PC-9 (cell line): ENCODE measurements around the gene PIK3C2G.

Source experiments
- EZH2 ChIP-seq: fragments of 200-600 bp; sonication (generic); IDR thresholded peaks from 2 replicates; pipeline ENCODE4 v1.8.0; 2017; ENCODE audit warnings: antibody characterized with exemption, low read depth
- TF ChIP-seq, protein P1 (sequence below): fragments of 200-600 bp; sonication (generic); conservative IDR thresholded peaks from 2 replicates; pipeline ENCODE4 v1.6.1; 2017; ENCODE audit warnings: mixed run types, antibody characterized with exemption, mild to moderate bottlenecking, moderate library complexity

DNA sequence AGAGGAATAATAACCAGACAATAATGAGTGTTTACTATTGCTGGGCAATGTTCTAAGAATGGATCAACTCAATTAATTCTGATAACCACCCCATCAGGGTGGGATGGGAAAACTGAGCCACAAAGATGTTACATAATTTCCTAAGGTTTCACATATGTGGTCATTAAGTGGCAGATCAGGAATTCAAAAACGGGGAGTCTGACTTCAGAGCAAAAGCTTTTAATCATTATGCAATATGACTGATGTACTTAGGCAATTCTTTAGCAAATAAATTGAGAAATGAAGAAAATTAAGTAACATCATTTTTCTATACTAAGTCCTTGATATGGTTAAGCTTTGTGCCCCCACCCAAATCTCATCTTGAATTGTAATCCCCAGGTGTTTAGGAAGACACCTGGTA, 423.1 kb downstream of the PIK3C2G start:
- TF ChIP-seq, protein P1, sequence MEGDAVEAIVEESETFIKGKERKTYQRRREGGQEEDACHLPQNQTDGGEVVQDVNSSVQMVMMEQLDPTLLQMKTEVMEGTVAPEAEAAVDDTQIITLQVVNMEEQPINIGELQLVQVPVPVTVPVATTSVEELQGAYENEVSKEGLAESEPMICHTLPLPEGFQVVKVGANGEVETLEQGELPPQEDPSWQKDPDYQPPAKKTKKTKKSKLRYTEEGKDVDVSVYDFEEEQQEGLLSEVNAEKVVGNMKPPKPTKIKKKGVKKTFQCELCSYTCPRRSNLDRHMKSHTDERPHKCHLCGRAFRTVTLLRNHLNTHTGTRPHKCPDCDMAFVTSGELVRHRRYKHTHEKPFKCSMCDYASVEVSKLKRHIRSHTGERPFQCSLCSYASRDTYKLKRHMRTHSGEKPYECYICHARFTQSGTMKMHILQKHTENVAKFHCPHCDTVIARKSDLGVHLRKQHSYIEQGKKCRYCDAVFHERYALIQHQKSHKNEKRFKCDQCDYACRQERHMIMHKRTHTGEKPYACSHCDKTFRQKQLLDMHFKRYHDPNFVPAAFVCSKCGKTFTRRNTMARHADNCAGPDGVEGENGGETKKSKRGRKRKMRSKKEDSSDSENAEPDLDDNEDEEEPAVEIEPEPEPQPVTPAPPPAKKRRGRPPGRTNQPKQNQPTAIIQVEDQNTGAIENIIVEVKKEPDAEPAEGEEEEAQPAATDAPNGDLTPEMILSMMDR, result no peak
- no peak for TF ChIP-seq EZH2
